K562 (cell line): ENCODE measurements around the gene CFAP70. TPM values are rescaled to one million over a fixed set of nuclear protein-coding genes. Genes with fewer than 3 reads are reported as not detected.

Source experiments
- ATAC-seq: fragments of 200-7000 bp; cut with Tn5 transposase; 3 replicates; pipeline ENCODE4 v1.9.1; 2020; ENCODE audit warnings: moderate library complexity
- BruUV-seq: library from RNA; stranded (reverse); fragments of 400-500 nt; replicated peaks from 2 replicates; lab custom pipeline; 2021; lab: Mats Ljungman, UMichigan
- CTCF ChIA-PET: fragments of 300-600 bp; formaldehyde crosslinking; extraction: SDS; loops from one replicate; lab custom pipeline; 2021; ENCODE audit warnings: low intra/inter-chr PET ratio; lab: Yijun Ruan, JAX
- POLR2A ChIA-PET: fragments of 300-600, 350-650 bp; sonication (Branson Sonifier 250); formaldehyde crosslinking; extraction: SDS; loops from one replicate; lab custom pipeline; 2021; ENCODE audit warnings: antibody characterized with exemption, inconsistent platforms; lab: Yijun Ruan, JAX
- DNase-seq, 4 experiments: peaks; one replicate each; pipeline versions ENCODE4 v3.0.0 to v3.0.0-alpha.2; 2011 to 2018; ENCODE audit warnings: low spot score in 3 of 4, mixed read lengths in 3 of 4; ENCODE audit errors: extremely low read depth in 1 of 4
- FAIRE-seq: peaks from 2 replicates; lab custom pipeline; 2011; peaks lifted over from hg19 to GRCh38; lab: Jason Lieb, UNC
- H2AFZ ChIP-seq: 2 replicates; pipeline ENCODE4 v1.6.0; 2011; ENCODE audit warnings: low read depth, low read length, control low read depth, inconsistent platforms
- H3K27ac ChIP-seq: fragments of 200-600 bp; 3 replicates; pipeline ENCODE4 v1.8.0; 2011; ENCODE audit warnings: low read depth, mild to moderate bottlenecking, control low read depth, inconsistent platforms, low read length, moderate library complexity, mixed read lengths; ENCODE audit errors: extremely low read depth
- H3K27me3 ChIP-seq, 2 experiments: fragments of 300-600 bp in 1 of 2; 2 replicates in 1 of 2; 3 replicates in 1 of 2; pipeline versions ENCODE4 v1.6.0 to v1.8.0; 2011; ENCODE audit warnings: inconsistent platforms in 2 of 2, low read length in 2 of 2, mild to moderate bottlenecking in 1 of 2, mixed read lengths in 1 of 2, moderate library complexity in 1 of 2; ENCODE audit not compliant: control insufficient read depth in 2 of 2, insufficient read depth in 2 of 2
- H3K36me3 ChIP-seq: fragments of 300-600 bp; 3 replicates; pipeline ENCODE4 v1.8.0; 2011; ENCODE audit warnings: mild to moderate bottlenecking, low read length, inconsistent platforms; ENCODE audit not compliant: control insufficient read depth, insufficient read depth
- H3K4me1 ChIP-seq, 2 experiments: fragments of 200-600 bp in 1 of 2; replicated peaks in 1 of 2; 2 replicates in 1 of 2; 3 replicates in 1 of 2; pipeline versions ENCODE4 v1.5.1 to v1.8.0; 2011; ENCODE audit warnings: inconsistent platforms in 2 of 2, low read length in 2 of 2, mild to moderate bottlenecking in 1 of 2, mixed read lengths in 1 of 2, moderate library complexity in 1 of 2; ENCODE audit not compliant: control insufficient read depth in 2 of 2, insufficient read depth in 2 of 2
- H3K4me2 ChIP-seq: 2 replicates; pipeline ENCODE4 v1.6.1; 2011; ENCODE audit warnings: low read length, control low read depth, inconsistent platforms, mixed read lengths; ENCODE audit not compliant: insufficient read depth
- H3K4me3 ChIP-seq: fragments of 200-600 bp; sonication (generic), shearing (Covaris generic); 2 replicates; pipeline ENCODE4 v1.5.1; 2016; ENCODE audit warnings: control low read depth, inconsistent platforms
- H3K79me2 ChIP-seq: fragments of 200-600 bp; 3 replicates; pipeline ENCODE4 v1.8.0; 2011; ENCODE audit warnings: low read length, inconsistent platforms; ENCODE audit not compliant: control insufficient read depth, insufficient read depth
- H3K9ac ChIP-seq, 2 experiments: 2 replicates each; pipeline versions ENCODE4 v1.6.0 to v1.6.1; 2011; ENCODE audit warnings: low read depth in 2 of 2, low read length in 2 of 2, control low read depth in 1 of 2, inconsistent platforms in 1 of 2, mild to moderate bottlenecking in 1 of 2, mixed read lengths in 1 of 2; ENCODE audit not compliant: insufficient read depth in 1 of 2
- H3K9me1 ChIP-seq: one replicate; pipeline ENCODE4 v1.6.0; 2011; ENCODE audit warnings: inconsistent platforms, mild to moderate bottlenecking, low read length, moderate library complexity; ENCODE audit not compliant: control insufficient read depth, insufficient read depth
- H3K9me3 ChIP-seq: replicated peaks from 2 replicates; pipeline ENCODE4 v1.5.1; 2011; ENCODE audit warnings: low read depth, low read length, inconsistent platforms; ENCODE audit not compliant: control insufficient read depth, insufficient read depth
- H4K20me1 ChIP-seq: replicated peaks from 2 replicates; pipeline ENCODE4 v1.6.1; 2011; ENCODE audit warnings: low read length, inconsistent platforms, mixed read lengths; ENCODE audit not compliant: control insufficient read depth, insufficient read depth
- CBX3 ChIP-seq, 2 experiments: IDR thresholded peaks; 1 replicate in 1 of 2; 2 replicates in 1 of 2; pipeline ENCODE4 v1.6.1; 2012; ENCODE audit warnings: inconsistent platforms in 2 of 2, low read length in 2 of 2, borderline replicate concordance in 1 of 2, control low read depth in 1 of 2
- HDAC8 ChIP-seq: fragments of 450-650 bp; IDR thresholded peaks from 2 replicates; pipeline ENCODE4 v1.6.1; 2016; ENCODE audit warnings: mild to moderate bottlenecking, missing genetic modification characterization, moderate library complexity, missing compliant biosample characterization
- MYC ChIP-seq, 2 experiments: fragments of 250-450 bp in 1 of 2; sonication (Bioruptor Pico) in 1 of 2; IDR thresholded peaks; 2 replicates each; pipeline versions ENCODE4 v1.5.1 to v1.6.1; 2012 to 2021; ENCODE audit warnings: low read depth in 2 of 2, borderline replicate concordance in 1 of 2, improper control_type of control experiment in 1 of 2, low read length in 1 of 2, mild to moderate bottlenecking in 1 of 2, moderate library complexity in 1 of 2
- SP1 ChIP-seq: sonication (generic); formaldehyde crosslinking; IDR thresholded peaks from 2 replicates; pipeline ENCODE4 v1.8.1; 2022; ENCODE audit warnings: mild to moderate bottlenecking, missing genetic modification reagents
- THRAP3 ChIP-seq: fragments of 450-650 bp; IDR thresholded peaks from 2 replicates; pipeline ENCODE4 v1.6.1; 2016; ENCODE audit warnings: mild to moderate bottlenecking, inconsistent platforms, borderline replicate concordance
- ZFP36 ChIP-seq: fragments of 150-350 bp; IDR thresholded peaks from 2 replicates; pipeline ENCODE4 v1.6.1; 2018; ENCODE audit warnings: low read length, low read depth; ENCODE audit not compliant: partially characterized antibody
- ZNF165 ChIP-seq: fragments of 250-450 bp; sonication (Bioruptor Pico); IDR thresholded peaks from 2 replicates; pipeline ENCODE4 v1.4.0; 2020; ENCODE audit warnings: borderline replicate concordance
- ZNF224 ChIP-seq: sonication (generic); formaldehyde crosslinking; IDR thresholded peaks from 2 replicates; pipeline ENCODE4 v1.8.0; 2022; ENCODE audit warnings: mild to moderate bottlenecking, missing genetic modification reagents
- ZNF24 ChIP-seq: fragments of 450-650 bp; IDR thresholded peaks from 2 replicates; pipeline ENCODE4 v1.6.1; 2016
- ZNF347 ChIP-seq: fragments of 450-650 bp; formaldehyde crosslinking; IDR thresholded peaks from 2 replicates; pipeline ENCODE4 v1.4.0; 2020; ENCODE audit warnings: low read depth, mild to moderate bottlenecking, moderate library complexity
- WGBS: fragments of 100-300 bp; shearing (Covaris generic); methylation state at CpG from one replicate; pipeline ENCODE4 v1.1.6; 2016; ENCODE audit warnings: low coverage, mixed read lengths; ENCODE audit not compliant: insufficient coverage; ENCODE audit errors: missing lambda C conversion rate; 5-methylcytosine and 5-hydroxymethylcytosine counted together
- in situ Hi-C: fragments of 300-500 bp; cut with MboI; formaldehyde crosslinking; loops from 4 replicates; pipeline ENCODE4 v1.15.0; 2018; ENCODE audit warnings: inconsistent platforms, mixed read lengths
- intact Hi-C: fragments of 100-400 bp; cut with micrococcal nuclease; formaldehyde crosslinking; loops from 2 replicates; pipeline ENCODE4 v1.14.2; 2022
- polyA plus RNA-seq, 8 experiments: library from polyadenylated mRNA; depleted of rRNA in 4 of 8; stranded (reverse) in 5 of 8; unstranded in 3 of 8; fragments of >200 nt; fragmentation: Nextera tagmentation in 2 of 8; fragmentation: Illumina TruSeq in 1 of 8; extraction: Ambion mirVana in 2 of 8; extraction: Trizol in 1 of 8; gene quantifications; 2 replicates each; pipeline versions ENCODE4 v1.2.1 to v1.2.3, GENCODE V29; 2011 to 2014; ENCODE audit warnings: inconsistent platforms in 1 of 8, missing spikeins in 1 of 8
- total RNA-seq, 7 experiments: library from RNA; depleted of rRNA in 6 of 7; stranded (reverse); fragments of >200 nt in 6 of 7; fragmentation: Illumina TruSeq in 2 of 7; extraction: Trizol in 2 of 7; gene quantifications; 2 replicates each; pipeline versions ENCODE4 v1.2.1 to v1.2.3, GENCODE V29; 2011 to 2021; ENCODE audit warnings: low replicate concordance in 1 of 7
- TF ChIP-seq, protein P1 (sequence below): sonication (generic); formaldehyde crosslinking; IDR thresholded peaks from 2 replicates; pipeline ENCODE4 v1.8.0; 2022; ENCODE audit warnings: missing genetic modification reagents, mild to moderate bottlenecking, borderline replicate concordance
- TF ChIP-seq, protein P2 (sequence below): fragments of 450-650 bp; formaldehyde crosslinking; IDR thresholded peaks from 2 replicates; pipeline ENCODE4 v1.4.0; 2020; ENCODE audit warnings: mild to moderate bottlenecking, mixed read lengths
- TF ChIP-seq, protein P3 (sequence below): sonication (generic); IDR thresholded peaks from 2 replicates; pipeline ENCODE4 v1.6.1; 2016

The CFAP70 gene
- total and polyA plus RNA-seq, 9 of the 15 experiments (the other 6 are each of a cell fraction or from before 2014, with no cell fraction given), result 0.27 to 1.6 (median 0.86) TPM

DNA sequence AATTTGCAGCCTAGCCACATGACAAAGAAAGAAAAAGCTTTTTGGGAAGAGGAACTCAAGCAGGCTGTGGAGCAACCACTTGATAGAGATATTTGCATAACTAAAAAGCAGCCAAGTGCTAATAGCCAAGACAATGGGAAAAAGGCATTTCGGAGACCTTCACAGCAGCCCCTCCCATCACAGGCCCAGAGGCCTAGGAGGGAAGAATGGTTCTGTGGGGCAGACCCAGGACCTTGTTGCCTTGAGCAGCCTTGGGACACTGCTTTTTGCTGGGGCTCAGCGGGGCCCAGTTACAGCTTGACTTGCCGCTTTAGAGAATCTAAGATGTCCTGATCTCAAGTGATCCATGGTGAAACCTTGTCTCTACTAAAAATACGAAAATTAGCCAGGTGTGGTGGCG lies 152.3 kb downstream of the CFAP70 start:
- H3K36me3 ChIP-seq, result no peaks in the 10 kb centered on the region
- peak; percentile 85 for TF ChIP-seq ZFP36
- TF ChIP-seq CBX3 (IDR thresholded peaks at IDR 0.05; ENCODE audit: borderline replicate concordance in 1 of 2, low read length in 2 of 2), result 0 out of 3 replicates have a peak, but pooled peaks of 1 of the 2 experiments have one; percentile 26
- TF ChIP-seq, protein P1, sequence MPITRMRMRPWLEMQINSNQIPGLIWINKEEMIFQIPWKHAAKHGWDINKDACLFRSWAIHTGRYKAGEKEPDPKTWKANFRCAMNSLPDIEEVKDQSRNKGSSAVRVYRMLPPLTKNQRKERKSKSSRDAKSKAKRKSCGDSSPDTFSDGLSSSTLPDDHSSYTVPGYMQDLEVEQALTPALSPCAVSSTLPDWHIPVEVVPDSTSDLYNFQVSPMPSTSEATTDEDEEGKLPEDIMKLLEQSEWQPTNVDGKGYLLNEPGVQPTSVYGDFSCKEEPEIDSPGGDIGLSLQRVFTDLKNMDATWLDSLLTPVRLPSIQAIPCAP, result no peak
- TF ChIP-seq, all 486 proteins: peak for 2
- Histone ChIP-seq H3K9me1 (no peaks in the 10 kb centered on the region), H3K9ac (no peak overlapping the region), H2AFZ (no peak overlapping the region), H3K4me3 (no peak overlapping the region), H3K79me2 (no peaks in the 10 kb centered on the region), H3K4me2 (no peak overlapping the region), H3K27ac (no peak overlapping the region), H4K20me1 (no peaks in the 10 kb centered on the region), H3K9me3 (no peaks in the 10 kb centered on the region; the same call in 1 of the 2 replicates), H3K4me1 (peaks cover 0 to 6% of the 10 kb centered on the region in 2 experiments; a peak in 2 of 5 replicates), H3K27me3 (no peaks in the 10 kb centered on the region)
- DNase-seq, result no peak
- CTCF ChIA-PET, result no interaction called here
- POLR2A ChIA-PET, result interaction anchor here (1.0 to 2.3 kb wide), 2 partner anchors 14 to 27 kb away, joined by 3 to 5 read pairs; no protein-coding TSS in a partner anchor
- ATAC-seq, result no peak
- intact Hi-C loops, result no loop called here
- 66% methylated on average over 5 of the region's 5 CpGs for WGBS
- in situ Hi-C loops, result no loop called here
- no peak for FAIRE-seq
- no TSS peak for BruUV-seq

DNA sequence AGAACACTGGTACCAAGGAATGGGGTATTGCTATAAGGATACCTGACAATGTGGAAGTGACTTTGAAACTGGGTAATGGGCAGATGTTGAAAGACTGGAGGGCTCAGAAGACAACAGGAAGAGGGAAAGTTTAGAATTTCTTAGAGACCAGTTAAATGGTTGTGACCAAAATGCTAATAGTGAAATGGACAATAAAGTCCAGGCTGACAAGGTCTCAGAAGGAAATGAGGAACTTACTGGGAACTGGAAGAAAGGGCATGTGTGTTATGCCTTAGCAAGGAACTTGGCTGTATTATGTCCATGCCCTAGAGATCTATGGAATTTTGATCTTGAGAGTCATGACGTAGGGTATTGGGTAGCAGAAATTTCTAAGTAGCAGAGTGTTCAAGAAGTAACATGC lies 152.8 kb downstream of the CFAP70 start:
- H3K9me1 ChIP-seq, result no peaks in the 10 kb centered on the region
- no peak for ATAC-seq
- BruUV-seq, result no TSS peak
- no peak overlapping the region for H2AFZ ChIP-seq
- H3K36me3 ChIP-seq, result no peaks in the 10 kb centered on the region
- 60% methylated on average over 1 of the region's 1 CpG for WGBS
- no peaks in the 10 kb centered on the region for H4K20me1 ChIP-seq
- in situ Hi-C loops, result no loop called here
- H3K4me1 ChIP-seq, result peaks cover 0 to 1% of the 10 kb centered on the region in 2 experiments; a peak in 1 of 5 replicates
- DNase-seq, result no peak
- no peak for FAIRE-seq
- no peak overlapping the region for H3K4me2 ChIP-seq
- no peaks in the 10 kb centered on the region for H3K27me3 ChIP-seq
- no peak overlapping the region for H3K27ac ChIP-seq
- intact Hi-C loops, result no loop called here
- no peak overlapping the region for H3K9ac ChIP-seq
- no peaks in the 10 kb centered on the region for H3K79me2 ChIP-seq
- ChIA-PET POLR2A (interaction anchor here (0.5 to 1.0 kb wide), 3 partner anchors 28 to 207 kb away, joined by 3 read pairs; no protein-coding TSS in a partner anchor), CTCF (no interaction called here)
- H3K4me3 ChIP-seq, result no peak overlapping the region
- no peaks in the 10 kb centered on the region; the same call in 1 of the 2 replicates for H3K9me3 ChIP-seq
- TF ChIP-seq ZNF224 (no peak), THRAP3 (no peak), ZNF347 (CRISPR knock-in tag) (no peak), MYC (IDR thresholded peaks at IDR 0.05; ENCODE audit: low read depth, low read length) (no peak), MYC (CRISPR knock-in tag; IDR thresholded peaks at IDR 0.05; ENCODE audit: borderline replicate concordance, low read depth) (no peak), ZNF24 (no peak), SP1 (CRISPR knock-in tag) (no peak), HDAC8 (tag) (no peak), ZNF165 (CRISPR knock-in tag) (no peak)
- TF ChIP-seq, protein P2, sequence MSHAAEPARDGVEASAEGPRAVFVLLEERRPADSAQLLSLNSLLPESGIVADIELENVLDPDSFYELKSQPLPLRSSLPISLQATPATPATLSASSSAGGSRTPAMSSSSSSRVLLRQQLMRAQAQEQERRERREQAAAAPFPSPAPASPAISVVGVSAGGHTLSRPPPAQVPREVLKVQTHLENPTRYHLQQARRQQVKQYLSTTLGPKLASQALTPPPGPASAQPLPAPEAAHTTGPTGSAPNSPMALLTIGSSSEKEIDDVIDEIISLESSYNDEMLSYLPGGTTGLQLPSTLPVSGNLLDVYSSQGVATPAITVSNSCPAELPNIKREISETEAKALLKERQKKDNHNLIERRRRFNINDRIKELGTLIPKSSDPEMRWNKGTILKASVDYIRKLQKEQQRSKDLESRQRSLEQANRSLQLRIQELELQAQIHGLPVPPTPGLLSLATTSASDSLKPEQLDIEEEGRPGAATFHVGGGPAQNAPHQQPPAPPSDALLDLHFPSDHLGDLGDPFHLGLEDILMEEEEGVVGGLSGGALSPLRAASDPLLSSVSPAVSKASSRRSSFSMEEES (CRISPR knock-in tag), result no peak
- TF ChIP-seq, protein P3, sequence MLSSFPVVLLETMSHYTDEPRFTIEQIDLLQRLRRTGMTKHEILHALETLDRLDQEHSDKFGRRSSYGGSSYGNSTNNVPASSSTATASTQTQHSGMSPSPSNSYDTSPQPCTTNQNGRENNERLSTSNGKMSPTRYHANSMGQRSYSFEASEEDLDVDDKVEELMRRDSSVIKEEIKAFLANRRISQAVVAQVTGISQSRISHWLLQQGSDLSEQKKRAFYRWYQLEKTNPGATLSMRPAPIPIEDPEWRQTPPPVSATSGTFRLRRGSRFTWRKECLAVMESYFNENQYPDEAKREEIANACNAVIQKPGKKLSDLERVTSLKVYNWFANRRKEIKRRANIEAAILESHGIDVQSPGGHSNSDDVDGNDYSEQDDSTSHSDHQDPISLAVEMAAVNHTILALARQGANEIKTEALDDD, result no peak
